GM19463 (cell line): ENCODE measurements around the gene KIF25.

ENCODE experiments used
- ATAC-seq: cut with Tn5 transposase; IDR thresholded peaks from one replicate; pipeline ENCODE4 v1.9.1; 2021; ENCODE audit warnings: mild to moderate bottlenecking, moderate library complexity; ENCODE audit not compliant: unreplicated experiment

The KIF25 gene

GRCh38 chr6:168084465-168085160 lies 87.1 kb downstream of the KIF25 start:
- ATAC-seq, result no peak

GRCh38 chr6:168086066-168086465 lies 88.6 kb downstream of the KIF25 start:
- no peak for ATAC-seq

GRCh38 chr6:168086616-168087015 lies 89.1 kb downstream of the KIF25 start:
- no peak for ATAC-seq

- ATAC-seq, result no peak
These were observed 90.1 kb downstream of the KIF25 start for GRCh38 chr6:168087436-168088160.

GRCh38 chr6:168088161-168089053 lies 90.9 kb downstream of the KIF25 start:
- ATAC-seq, result no peak

DNA sequence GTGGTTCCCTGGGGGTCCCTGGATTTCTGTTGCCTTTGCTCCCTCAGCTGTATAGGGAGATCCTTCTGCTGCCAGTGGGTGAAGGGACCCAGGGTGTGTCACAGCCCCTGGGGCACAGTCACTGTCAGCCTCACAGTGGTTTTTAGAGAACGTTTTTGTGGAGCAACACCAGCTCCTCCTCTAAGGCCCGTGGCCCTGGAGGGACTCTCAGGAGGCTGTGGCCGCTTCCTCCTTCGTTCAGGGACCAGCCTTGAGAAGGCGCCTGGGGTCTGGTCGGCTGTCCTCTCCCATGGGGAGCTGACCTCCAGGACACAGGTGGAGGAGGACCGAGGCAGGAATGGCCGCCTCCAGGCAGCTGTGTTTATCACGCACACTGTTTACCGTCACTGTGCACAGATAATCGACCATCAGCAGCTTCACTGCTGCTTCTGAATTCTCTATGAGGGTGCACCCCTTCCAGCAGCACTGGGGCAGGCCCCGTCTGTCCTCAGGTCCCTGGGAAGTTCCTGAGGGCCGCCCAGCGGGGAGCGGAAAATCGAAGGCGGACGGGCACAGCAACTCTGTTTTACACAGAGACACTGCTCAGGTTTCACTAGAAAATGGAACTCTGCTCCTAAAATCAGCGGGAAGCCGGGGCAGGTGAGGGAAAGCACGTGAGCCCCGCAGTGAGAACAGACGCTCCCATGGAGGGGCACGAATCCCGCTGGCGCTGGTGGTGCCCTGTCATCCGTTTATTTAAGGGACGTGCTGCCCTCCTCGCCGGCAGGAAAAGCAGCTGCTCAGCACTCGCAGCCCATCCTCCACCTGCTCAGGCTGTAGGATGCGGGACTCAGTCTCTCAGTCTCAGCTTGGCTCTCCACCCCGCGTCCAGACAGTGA lies 92.0 kb downstream of the KIF25 start:
- ATAC-seq, result no peak

DNA sequence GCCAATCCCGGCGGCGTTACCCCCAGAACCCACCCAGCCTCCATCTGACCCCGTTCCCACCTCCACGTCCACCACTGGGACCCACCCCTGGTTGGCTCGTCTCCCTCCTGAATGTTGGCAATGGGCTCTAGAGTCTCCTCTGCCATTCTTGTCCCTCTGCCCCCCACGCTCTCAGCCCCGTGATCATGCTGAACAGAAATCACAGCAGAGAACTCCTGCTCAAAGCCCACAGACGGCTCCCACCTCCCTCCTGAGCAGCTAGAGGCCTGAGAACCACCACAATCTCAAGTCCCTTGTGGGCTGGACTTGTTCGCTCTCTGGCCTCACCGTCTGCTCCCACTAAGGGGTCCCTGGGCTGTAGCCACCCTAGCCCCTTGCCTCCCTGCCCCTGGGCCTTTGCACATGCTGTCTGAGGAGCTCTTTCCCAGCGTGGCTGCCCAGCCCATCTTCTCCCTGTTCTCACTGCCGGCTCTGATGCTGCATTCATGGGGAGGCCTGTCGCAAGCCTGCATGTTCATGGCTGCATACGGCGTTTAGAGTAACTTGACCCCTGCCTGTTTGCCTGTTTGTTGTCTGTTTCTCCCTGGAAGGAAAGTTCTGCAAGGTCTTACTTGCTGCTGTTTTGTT lies 92.7 kb downstream of the KIF25 start:
- no peak for ATAC-seq

- no peak for ATAC-seq
These were observed 93.2 kb downstream of the KIF25 start for GRCh38 chr6:168090706-168091105.

GRCh38 chr6:168091381-168092264 lies 94.2 kb downstream of the KIF25 start:
- ATAC-seq, result no peak

DNA sequence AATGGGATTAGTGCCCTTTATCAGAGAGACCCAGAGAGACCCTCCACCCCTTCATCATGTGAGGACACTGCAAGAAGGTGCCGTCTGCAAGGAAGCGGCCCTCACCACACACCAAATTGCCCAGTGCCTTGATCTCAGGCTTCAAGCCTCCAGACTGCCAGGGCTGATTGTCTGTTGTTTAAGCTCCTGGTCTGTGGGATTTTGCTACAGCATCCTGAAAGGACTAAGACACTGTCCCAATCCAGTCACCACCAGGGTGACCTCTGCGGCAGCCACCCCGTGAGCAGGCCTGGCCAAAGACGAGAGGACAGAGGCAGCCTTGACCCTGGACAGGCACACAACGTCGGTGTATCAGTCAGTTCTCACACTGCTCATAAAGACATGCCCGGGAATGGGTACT lies 95.1 kb downstream of the KIF25 start:
- no peak for ATAC-seq

GRCh38 chr6:168093071-168093505 lies 95.6 kb downstream of the KIF25 start:
- ATAC-seq, result no peak

DNA sequence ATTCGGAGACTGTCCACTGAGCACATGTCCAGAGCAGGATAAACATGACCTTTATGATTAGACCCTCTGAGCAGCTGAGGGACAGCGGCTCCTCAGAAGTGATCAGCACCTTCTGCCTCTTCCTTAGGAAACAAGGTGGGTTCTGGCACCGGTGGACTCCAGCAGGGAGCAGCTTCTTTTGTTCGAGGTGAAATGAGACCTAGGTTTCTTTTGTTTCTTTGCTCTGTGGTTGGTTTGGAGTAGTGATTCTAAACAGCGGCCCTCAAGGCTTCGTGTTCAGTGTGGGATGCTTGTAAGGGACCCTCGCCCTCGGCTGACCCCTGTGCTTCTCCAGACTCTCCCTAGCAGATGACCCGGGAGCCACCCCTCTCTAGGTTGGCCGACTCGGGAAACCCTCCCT lies 96.2 kb downstream of the KIF25 start:
- ATAC-seq, result no peak
